Hepatocyte (in vitro differentiated cells): ENCODE data around the gene TMEM184B. TPM values are rescaled to one million over a fixed set of nuclear protein-coding genes. Genes with fewer than 3 reads are reported as not detected.

Experiments used
- DNase-seq: peaks from one replicate; pipeline ENCODE4 v3.0.0-alpha.2; 2016; ENCODE audit warnings: low spot score
- H2AFZ ChIP-seq: fragments of 200-600 bp; sonication (generic); 2 replicates; pipeline ENCODE4 v1.6.0; 2016; ENCODE audit warnings: antibody characterized with exemption, mild to moderate bottlenecking
- H3K27ac ChIP-seq: fragments of 200-600 bp; sonication (generic); 2 replicates; pipeline ENCODE4 v1.5.1; 2016; ENCODE audit warnings: mild to moderate bottlenecking
- H3K27me3 ChIP-seq: fragments of 200-600 bp; sonication (generic); 2 replicates; pipeline ENCODE4 v1.6.1; 2016
- H3K36me3 ChIP-seq: fragments of 200-600 bp; sonication (generic); replicated peaks from 2 replicates; pipeline ENCODE4 v1.5.1; 2016; ENCODE audit warnings: low read depth; ENCODE audit not compliant: insufficient read depth
- H3K4me1 ChIP-seq: fragments of 200-600 bp; sonication (generic); 2 replicates; pipeline ENCODE4 v1.5.1; 2016; ENCODE audit warnings: mild to moderate bottlenecking, moderate library complexity; ENCODE audit not compliant: insufficient read depth
- H3K4me2 ChIP-seq: fragments of 200-600 bp; sonication (generic); 2 replicates; pipeline ENCODE4 v1.6.0; 2016
- H3K4me3 ChIP-seq: fragments of 200-600 bp; sonication (generic); 2 replicates; pipeline ENCODE4 v1.5.1; 2016; ENCODE audit warnings: mild to moderate bottlenecking
- H3K79me2 ChIP-seq: fragments of 200-600 bp; sonication (generic); 2 replicates; pipeline ENCODE4 v1.6.0; 2017; ENCODE audit warnings: mild to moderate bottlenecking
- H3K9me2 ChIP-seq: fragments of 200-600 bp; sonication (generic); replicated peaks from 2 replicates; pipeline ENCODE4 v1.6.0; 2017; ENCODE audit warnings: mild to moderate bottlenecking; ENCODE audit not compliant: insufficient read depth
- H3K9me3 ChIP-seq: fragments of 200-600 bp; sonication (generic); 2 replicates; pipeline ENCODE4 v1.5.1; 2016; ENCODE audit warnings: low read depth, mild to moderate bottlenecking
- H4K20me1 ChIP-seq: fragments of 200-600 bp; sonication (generic); 2 replicates; pipeline ENCODE4 v1.6.0; 2016; ENCODE audit warnings: mild to moderate bottlenecking; ENCODE audit not compliant: insufficient read depth, poor library complexity, severe bottlenecking
- CTCF ChIP-seq: fragments of 200-600 bp; sonication (generic); IDR thresholded peaks from 2 replicates; pipeline ENCODE4 v1.5.1; 2016; ENCODE audit warnings: antibody characterized with exemption, mild to moderate bottlenecking; ENCODE audit not compliant: poor library complexity
- EZH2 ChIP-seq: fragments of 200-600 bp; sonication (generic); IDR thresholded peaks from 2 replicates; pipeline ENCODE4 v1.6.1; 2016; ENCODE audit warnings: antibody characterized with exemption, mild to moderate bottlenecking, borderline replicate concordance
- EZH2phosphoT487 ChIP-seq: fragments of 200-600 bp; sonication (generic); IDR thresholded peaks from one replicate; pipeline ENCODE4 v1.6.1; 2018; ENCODE audit warnings: antibody characterized with exemption, mild to moderate bottlenecking, low read depth, moderate library complexity; ENCODE audit not compliant: unreplicated experiment, severe bottlenecking
- WGBS: methylation state at CpG from one replicate; pipeline ENCODE4 v1.1.6; 2016; ENCODE audit warnings: low lambda C conversion rate; ENCODE audit errors: missing lambda C conversion rate; 5-methylcytosine and 5-hydroxymethylcytosine counted together
- polyA plus RNA-seq: library from polyadenylated mRNA; unstranded; fragments of >200 nt; fragmentation: Nextera tagmentation; extraction: Ambion mirVana; gene quantifications from 2 replicates; pipeline ENCODE4 v1.2.1, GENCODE V29; 2016
- total RNA-seq: library from RNA; depleted of rRNA; stranded (reverse); fragments of >200 nt; gene quantifications from 2 replicates; pipeline ENCODE4 v1.2.3, GENCODE V29; 2014

Gene TMEM184B
- total and polyA plus RNA-seq, 2 experiments from 2014 or later, result 58.2 to 102 TPM

- Histone ChIP-seq H3K9me2 (no peaks in the 10 kb centered on the region), H3K36me3 (no peaks in the 10 kb centered on the region), H3K9me3 (no peaks in the 10 kb centered on the region), H2AFZ (no peak overlapping the region), H3K79me2 (peaks cover 71% of the 10 kb centered on the region), H3K4me2 (no peak overlapping the region), H3K27ac (no peak overlapping the region), H3K4me3 (no peak overlapping the region), H3K27me3 (no peaks in the 10 kb centered on the region), H4K20me1 (peaks cover 17% of the 10 kb centered on the region), H3K4me1 (no peaks in the 10 kb centered on the region)
- TF ChIP-seq CTCF, result no peak
- no peak for TF ChIP-seq EZH2phosphoT487
- no peak for TF ChIP-seq EZH2
- 97% methylated on average over 25 of the region's 25 CpGs for WGBS
- no peak for DNase-seq
Measured at GRCh38 chr22:38249803-38250642, 22.8 kb downstream of the TMEM184B start.

GRCh38 chr22:38249301-38249700 is 23.5 kb downstream of the TMEM184B start:
- Histone ChIP-seq H3K79me2 (peaks cover 64% of the 10 kb centered on the region), H3K27ac (no peak overlapping the region), H3K9me3 (no peaks in the 10 kb centered on the region), H3K9me2 (no peaks in the 10 kb centered on the region), H3K4me2 (no peak overlapping the region), H3K27me3 (no peaks in the 10 kb centered on the region), H3K4me3 (no peak overlapping the region), H3K4me1 (no peaks in the 10 kb centered on the region), H2AFZ (no peak overlapping the region), H3K36me3 (no peaks in the 10 kb centered on the region), H4K20me1 (peaks cover 17% of the 10 kb centered on the region)
- DNase-seq, result no peak
- WGBS, result 92% methylated on average over 3 of the region's 3 CpGs
- no peak for TF ChIP-seq EZH2phosphoT487
- no peak for TF ChIP-seq CTCF
- no peak for TF ChIP-seq EZH2

- H3K4me2 ChIP-seq, result no peak overlapping the region
- H3K9me3 ChIP-seq, result no peaks in the 10 kb centered on the region
- 97% methylated on average over 6 of the region's 6 CpGs for WGBS
- H3K9me2 ChIP-seq, result no peaks in the 10 kb centered on the region
- no peak for TF ChIP-seq EZH2
- no peak for TF ChIP-seq EZH2phosphoT487
- no peak for TF ChIP-seq CTCF
- H3K79me2 ChIP-seq, result peaks cover 54% of the 10 kb centered on the region
- H3K4me3 ChIP-seq, result no peak overlapping the region
- no peaks in the 10 kb centered on the region for H3K27me3 ChIP-seq
- H3K36me3 ChIP-seq, result no peaks in the 10 kb centered on the region
- DNase-seq, result no peak
- H3K27ac ChIP-seq, result no peak overlapping the region
- peaks cover 17% of the 10 kb centered on the region for H4K20me1 ChIP-seq
- H3K4me1 ChIP-seq, result peaks cover 5% of the 10 kb centered on the region
- no peak overlapping the region for H2AFZ ChIP-seq
Measured at GRCh38 chr22:38248280-38248679, 24.5 kb downstream of the TMEM184B start.
